GM18508 (cell line): ENCODE results near the gene SLC47A2.

ENCODE experiments used
- ATAC-seq: cut with Tn5 transposase; IDR thresholded peaks from one replicate; pipeline ENCODE4 v1.9.1; 2021; ENCODE audit warnings: moderate number of reproducible peaks; ENCODE audit not compliant: insufficient read depth, unreplicated experiment

SLC47A2 gene

DNA sequence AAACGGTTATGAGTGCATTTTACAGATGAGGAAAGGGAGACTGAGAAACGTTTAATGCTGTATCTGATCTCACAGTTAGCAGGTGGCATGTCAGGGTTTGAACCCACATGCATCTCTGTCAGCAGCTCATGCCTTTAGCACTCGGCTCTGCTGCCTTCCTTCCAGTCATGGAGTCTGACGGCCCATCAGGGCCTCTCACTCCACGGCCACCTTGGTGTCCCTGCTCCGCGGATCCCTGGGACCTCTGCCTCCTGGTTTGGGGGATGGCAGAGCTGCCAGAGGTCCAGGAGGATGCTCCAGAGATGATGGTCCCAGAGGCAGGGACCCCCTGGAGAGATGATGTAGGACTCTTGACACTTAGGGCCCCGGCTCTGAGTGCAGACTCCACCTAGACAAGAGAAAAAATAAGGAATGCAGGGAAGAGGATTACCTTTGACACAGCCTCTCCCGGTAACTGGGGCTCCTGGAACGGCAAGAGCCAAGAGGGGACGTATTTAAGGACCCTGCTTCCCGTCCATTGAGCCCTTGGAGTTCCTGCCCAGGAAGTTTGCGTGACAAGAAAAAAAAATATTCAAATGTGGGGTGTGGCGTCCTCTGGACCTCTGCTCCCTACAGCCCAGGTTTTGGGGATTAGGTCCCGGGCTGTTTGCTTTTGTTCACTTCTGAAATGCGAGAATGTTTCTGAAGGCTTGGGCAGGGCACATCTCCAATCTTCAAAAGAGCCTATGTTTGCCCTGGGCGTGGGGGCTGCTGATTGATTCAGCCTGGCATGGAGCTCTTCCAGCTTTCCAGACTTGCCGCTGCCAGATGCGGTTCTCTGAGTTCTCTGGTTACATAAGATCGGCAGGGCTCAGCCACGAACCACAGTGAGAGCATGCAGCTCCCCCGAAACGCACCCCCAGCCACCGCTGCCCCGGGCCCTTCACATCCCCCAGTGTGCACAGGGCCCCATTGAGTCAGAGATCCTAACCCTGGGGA lies 31.7 kb upstream of the SLC47A2 start, which contains the start of gene ALDH3A1:
TSS of gene ALDH3A1 (minus strand) at position 470 of the 978 bp plus-strand sequence. CDS start 3,169 bp downstream, outside the sequence.
- ATAC-seq: no peak

- no peak for ATAC-seq
Measured at GRCh38 chr17:19747159-19747719, 30.9 kb upstream of the SLC47A2 start.

DNA sequence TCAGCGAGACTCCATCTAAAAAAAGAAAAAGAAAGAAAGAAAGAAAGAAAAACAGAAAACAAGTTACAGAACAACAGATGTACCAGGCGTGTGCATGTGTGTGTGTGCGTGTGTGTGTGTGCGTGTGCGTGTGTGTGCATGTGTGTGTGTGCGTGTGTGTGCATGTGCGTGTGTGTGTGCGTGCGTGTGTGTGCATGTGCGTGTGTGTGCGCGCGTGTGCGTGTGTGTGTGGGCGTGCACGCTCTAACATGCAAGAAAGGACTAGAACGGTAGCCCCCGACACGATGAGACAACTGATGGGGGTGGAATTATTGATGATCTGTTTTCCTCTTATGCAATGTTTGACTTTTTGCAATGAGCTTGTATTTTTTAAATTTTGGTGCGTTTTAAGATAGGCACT lies 30.1 kb upstream of the SLC47A2 start:
- ATAC-seq: no peak

DNA sequence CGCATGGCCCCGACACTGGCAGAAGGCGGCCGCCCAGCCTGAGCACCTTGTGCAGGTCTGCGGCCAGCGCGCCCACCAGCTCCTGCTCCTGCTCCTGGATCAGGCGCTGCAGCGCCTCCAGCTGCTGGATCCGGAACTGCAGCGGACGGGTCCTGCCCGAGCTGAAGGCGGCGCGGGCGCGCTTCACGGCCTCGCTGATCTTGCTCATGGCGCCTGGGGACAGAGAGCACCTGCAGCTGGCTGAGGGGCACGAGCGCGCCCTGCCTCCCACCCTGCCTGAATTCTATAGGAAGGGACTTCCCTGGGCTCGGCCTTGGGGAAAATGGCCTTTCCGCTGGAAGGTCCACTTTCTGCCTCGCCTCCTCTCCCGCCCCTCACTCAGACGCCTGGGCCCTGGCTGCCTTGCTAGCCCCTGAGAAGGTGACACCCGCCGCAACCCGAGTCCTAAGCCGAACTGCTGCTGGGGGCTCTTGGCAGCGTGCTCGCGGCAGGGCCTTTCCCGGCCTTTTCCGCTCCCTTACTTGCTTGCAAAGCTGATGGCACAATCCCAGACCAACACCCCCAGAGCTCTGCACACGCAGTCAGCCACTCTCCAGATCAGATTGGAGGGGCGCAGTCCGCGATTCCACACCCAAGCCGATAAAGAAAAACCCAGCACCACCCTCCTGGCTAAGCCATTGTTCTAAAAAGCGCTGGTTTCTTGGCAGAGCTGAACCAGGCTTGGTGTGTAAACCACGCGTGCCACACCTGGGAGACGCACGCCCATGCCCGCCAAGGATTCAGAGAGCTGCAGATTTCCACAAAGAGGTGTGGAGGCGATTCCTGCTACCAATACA lies 28.8 kb upstream of the SLC47A2 start:
- no peak for ATAC-seq

GRCh38 chr17:19744492-19744891 lies 28.1 kb upstream of the SLC47A2 start:
- ATAC-seq: no peak

- no peak for ATAC-seq
Measured at GRCh38 chr17:19743101-19744100, 27.0 kb upstream of the SLC47A2 start.

GRCh38 chr17:19742495-19742894 lies 26.1 kb upstream of the SLC47A2 start:
- no peak for ATAC-seq

DNA sequence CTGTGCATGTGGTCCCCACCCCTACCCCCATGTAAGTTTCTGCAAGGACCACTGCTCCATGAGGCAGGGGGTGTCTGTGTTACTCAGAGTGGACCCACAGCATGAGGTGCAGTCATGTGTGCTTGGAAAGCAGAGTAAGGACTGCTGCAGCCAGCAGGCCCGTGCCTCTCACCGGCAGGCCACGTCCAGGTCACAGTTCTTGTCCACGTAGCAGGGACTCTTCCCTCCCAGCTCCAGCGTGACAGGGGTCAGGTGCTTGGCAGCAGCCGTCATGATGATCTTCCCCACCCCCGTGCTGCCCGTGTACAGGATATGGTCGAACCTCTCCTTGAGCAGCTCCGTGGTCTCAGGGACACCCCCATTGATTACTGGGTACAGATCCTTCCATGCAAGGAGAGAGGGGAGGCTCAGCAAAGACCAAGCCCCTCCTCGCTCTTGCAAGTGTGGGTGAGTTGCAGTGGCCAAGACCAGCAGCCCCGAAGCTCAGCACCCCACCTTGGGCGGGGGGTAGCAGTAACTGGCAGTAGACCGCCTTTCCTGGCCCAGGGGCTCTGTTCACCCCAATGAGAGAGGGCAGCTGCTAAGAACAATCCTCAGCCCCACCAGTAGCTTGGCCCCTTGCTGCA lies 25.6 kb upstream of the SLC47A2 start:
- no peak for ATAC-seq

GRCh38 chr17:19740933-19741332 lies 24.5 kb upstream of the SLC47A2 start:
- ATAC-seq: no peak

DNA sequence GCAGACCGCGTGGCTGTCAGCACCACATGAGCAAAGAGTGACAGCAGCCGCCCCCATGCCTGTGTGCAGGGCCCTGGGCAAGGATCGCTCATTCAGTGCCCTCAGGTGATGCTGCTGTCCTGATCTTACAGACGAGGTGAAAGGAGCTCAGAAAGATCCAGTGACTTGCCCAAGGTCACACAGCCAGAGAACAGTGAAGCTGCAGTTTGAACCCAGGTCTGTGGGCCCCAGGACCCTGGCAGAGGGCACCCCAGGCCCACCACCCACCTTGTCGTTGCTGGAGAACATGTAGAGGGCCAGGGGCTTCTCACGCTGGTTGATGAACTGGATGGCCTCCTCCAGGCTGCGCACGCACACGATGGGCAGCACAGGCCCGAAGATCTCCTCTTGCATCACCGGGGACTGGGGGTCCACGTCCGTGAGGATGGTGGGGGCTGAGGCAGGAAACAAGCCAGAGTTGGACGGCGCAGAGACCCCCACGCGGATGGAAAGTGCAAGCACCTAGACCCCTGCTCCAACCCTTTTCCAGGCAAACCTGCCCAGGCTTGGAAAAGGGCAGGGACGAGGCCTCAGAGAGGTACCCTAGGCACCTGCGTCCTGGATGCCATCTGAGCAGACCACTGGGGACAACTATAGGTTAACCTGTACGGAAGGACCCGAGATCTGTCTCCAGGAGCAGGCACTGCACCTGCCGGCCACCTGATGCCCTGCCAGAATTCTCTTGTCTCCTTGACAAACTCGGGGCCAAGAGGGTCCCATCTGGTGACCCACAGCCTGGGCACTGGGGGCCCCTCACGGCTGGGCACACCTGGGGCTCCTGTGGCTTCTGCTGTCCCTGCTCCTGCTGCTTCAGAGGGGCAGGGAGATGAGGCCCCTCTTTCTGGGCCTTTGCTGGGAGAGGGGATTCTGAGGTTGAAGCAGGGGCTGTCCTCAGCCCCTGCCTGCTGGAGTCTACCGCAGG lies 23.1 kb upstream of the SLC47A2 start:
- no peak for ATAC-seq

DNA sequence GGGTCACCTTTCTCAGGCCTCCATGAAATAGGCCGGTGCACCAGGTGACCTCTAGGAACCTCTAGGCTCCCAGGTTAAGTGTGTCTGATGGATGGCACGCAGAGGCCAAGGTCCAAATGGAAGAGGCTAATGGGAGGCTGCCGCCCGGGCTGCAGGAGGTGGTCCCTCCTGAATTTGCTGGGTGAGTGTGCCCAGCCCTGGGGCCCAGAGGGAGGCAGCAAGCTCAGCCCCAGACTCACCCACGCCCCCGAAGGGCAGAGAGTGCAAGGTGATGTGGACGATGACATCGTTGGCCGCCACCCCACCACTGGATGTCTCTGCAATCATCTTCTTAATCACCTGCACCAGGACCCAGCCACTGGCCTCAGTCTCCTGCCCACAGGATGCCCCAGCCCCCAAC lies 22.4 kb upstream of the SLC47A2 start:
- no peak for ATAC-seq

GRCh38 chr17:19738073-19738449 lies 21.7 kb upstream of the SLC47A2 start:
- ATAC-seq: no peak

DNA sequence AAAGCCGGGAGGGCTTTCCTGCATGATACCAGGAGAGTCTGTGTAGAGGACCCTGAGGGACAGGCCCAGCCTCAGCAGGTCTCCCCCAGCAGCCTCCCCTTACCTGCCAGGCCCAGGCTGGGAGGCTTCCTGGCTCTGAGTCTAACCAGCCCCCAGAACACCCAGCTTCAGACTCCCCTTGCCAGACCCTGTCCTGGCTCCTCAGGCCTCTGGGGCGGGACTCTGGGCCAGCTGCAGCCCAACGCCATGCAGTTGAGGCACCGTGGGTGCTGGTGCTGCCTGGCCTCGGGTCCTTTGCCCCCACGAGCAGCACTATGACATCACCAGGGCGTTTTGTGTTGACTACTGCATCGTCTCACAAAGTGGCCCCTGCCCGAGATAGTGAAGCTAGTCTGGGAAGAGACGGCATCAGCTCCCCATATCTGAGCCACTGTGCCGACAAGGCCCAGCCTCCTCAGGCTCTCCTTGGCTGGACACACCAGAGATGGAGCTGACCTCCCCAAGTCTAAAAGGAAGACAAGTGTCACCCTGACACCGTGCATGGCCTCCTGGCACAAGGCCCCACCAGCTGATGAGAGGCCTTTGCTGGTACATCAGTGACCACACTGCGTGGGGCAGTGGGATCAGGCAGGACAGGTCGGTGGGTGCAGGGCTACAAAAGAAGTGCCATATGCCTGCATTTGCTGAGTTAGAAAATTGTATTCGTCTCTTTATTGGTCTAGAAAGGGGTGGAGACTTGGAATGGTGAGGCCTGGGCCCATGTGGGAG lies 21.1 kb upstream of the SLC47A2 start:
- no peak for ATAC-seq

- no peak for ATAC-seq
Measured at GRCh38 chr17:19736071-19736470, 19.7 kb upstream of the SLC47A2 start.

GRCh38 chr17:19733953-19734526 lies 17.7 kb upstream of the SLC47A2 start:
- no peak for ATAC-seq

DNA sequence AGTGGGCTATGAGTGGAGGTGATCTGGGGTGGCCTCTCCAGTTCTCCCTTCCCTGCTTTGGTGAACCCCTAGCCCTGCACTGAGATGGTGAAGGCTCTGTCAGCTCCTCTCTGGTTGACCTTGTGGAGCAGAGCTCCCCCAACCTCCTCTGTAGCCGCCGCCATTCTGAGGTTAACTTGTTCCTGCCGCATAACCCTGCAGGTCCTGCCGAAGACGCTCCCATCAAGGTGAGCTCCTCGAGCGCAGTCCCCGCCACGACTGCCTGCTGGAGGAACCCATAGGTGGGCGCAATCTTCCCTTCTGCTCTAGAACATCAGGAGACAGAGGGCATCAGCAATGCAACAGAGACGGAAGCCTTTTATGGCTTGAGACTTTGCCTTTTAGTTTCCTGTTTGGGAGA lies 15.2 kb upstream of the SLC47A2 start:
- ATAC-seq: no peak

- no peak for ATAC-seq
Measured at GRCh38 chr17:19730843-19731242, 14.5 kb upstream of the SLC47A2 start.
